ENCODE measurements around the gene ZNF277.
A peak's percentile ranks its signal among the peaks of the same experiment; 100 is the strongest.

ZNF277 gene

GRCh38 chr7:112391841-112392286 is 185.4 kb downstream of the ZNF277 start:
- DNase-seq (ENCODE audit: low spot score): peak; percentile 56
